ENCODE results near the gene ATP6V0A4.

- TF ChIP-seq CTCF (CRISPR knock-in tag; IDR thresholded peaks at IDR 0.05) (no peak), FOXA1 (IDR thresholded peaks at IDR 0.05) (no peak), FOXA1 (CRISPR knock-in tag; IDR thresholded peaks at IDR 0.05) (no peak), FOXO1 (CRISPR knock-in tag; IDR thresholded peaks at IDR 0.05) (no peak), GPBP1L1 (CRISPR knock-in tag; IDR thresholded peaks at IDR 0.05) (no peak), SMAD1 (CRISPR knock-in tag; IDR thresholded peaks at IDR 0.05; ENCODE audit: borderline replicate concordance, low read depth) (no peak), RFX5 (IDR thresholded peaks at IDR 0.05; ENCODE audit: low read depth, low read length) (no peak)
These were observed 840 bp upstream of the ATP6V0A4 start for GRCh38 chr7:138798836-138799235.

Measured in HepG2 (cell line).